ENCODE results near the gene LRRC23.

Gene LRRC23

GRCh38 chr12:6923851-6924250 lies 19.2 kb downstream of the LRRC23 start:
- H3K9ac ChIP-seq (ENCODE audit: low read length in 5 of 5), result no peak overlapping the region
- H3K9me3 ChIP-seq (ENCODE audit: control insufficient read depth in 5 of 5, low read length in 5 of 5), result no peaks in the 10 kb centered on the region

GRCh38 chr12:6925239-6925539 lies 20.6 kb downstream of the LRRC23 start:
- H3K9ac ChIP-seq (ENCODE audit: low read length in 5 of 5), result peak overlapping the region in 4 of 5 donors; percentile 7 to 92 (median 68)
- peaks cover 0 to 4% (median 0%) of the 10 kb centered on the region in 5 donors for H3K27me3 ChIP-seq (ENCODE audit: control insufficient read depth in 5 of 5, insufficient read depth in 4 of 5, low read length in 5 of 5)
- peaks cover 0 to 3% (median 0%) of the 10 kb centered on the region in 5 donors for H3K36me3 ChIP-seq (ENCODE audit: control insufficient read depth in 5 of 5, insufficient read depth in 5 of 5, low read length in 5 of 5)
- H3K4me1 ChIP-seq (ENCODE audit: control insufficient read depth in 5 of 5, insufficient read depth in 5 of 5, low read length in 5 of 5), result peaks cover 14 to 69% (median 54%) of the 10 kb centered on the region in 5 donors
- peak overlapping the region; percentile 96 for H3K27ac ChIP-seq (ENCODE audit: low read depth, low read length)
- peak overlapping the region in 3 of 5 donors; percentile 5 to 56 (median 26) for H3K4me3 ChIP-seq (ENCODE audit: low read depth in 1 of 5, low read length in 5 of 5)
- H3K9me3 ChIP-seq (ENCODE audit: control insufficient read depth in 5 of 5, low read length in 5 of 5), result no peaks in the 10 kb centered on the region

More at GRCh38 chr12:6923851-6924250, 19.2 kb downstream of the LRRC23 start:
- Histone ChIP-seq H3K4me1 (ENCODE audit: control insufficient read depth in 5 of 5, insufficient read depth in 5 of 5, low read length in 5 of 5) (peaks cover 9 to 56% (median 41%) of the 10 kb centered on the region in 5 donors), H3K27me3 (ENCODE audit: control insufficient read depth in 5 of 5, insufficient read depth in 4 of 5, low read length in 5 of 5) (peaks cover 0 to 4% (median 0%) of the 10 kb centered on the region in 5 donors), H3K4me3 (ENCODE audit: low read depth in 1 of 5, low read length in 5 of 5) (no peak overlapping the region), H3K27ac (ENCODE audit: low read depth, low read length) (no peak overlapping the region), H3K36me3 (ENCODE audit: control insufficient read depth in 5 of 5, insufficient read depth in 5 of 5, low read length in 5 of 5) (peaks cover 0 to 5% (median 0%) of the 10 kb centered on the region in 5 donors)

- no peaks in the 10 kb centered on the region for H3K9me3 ChIP-seq (ENCODE audit: control insufficient read depth in 5 of 5, low read length in 5 of 5)
- peak overlapping the region; percentile 7 to 92 (median 66) for H3K9ac ChIP-seq (ENCODE audit: low read length in 5 of 5)
- H3K27me3 ChIP-seq (ENCODE audit: control insufficient read depth in 5 of 5, insufficient read depth in 4 of 5, low read length in 5 of 5), result peaks cover 0 to 4% (median 0%) of the 10 kb centered on the region in 5 donors
- peaks cover 14 to 72% (median 58%) of the 10 kb centered on the region in 5 donors for H3K4me1 ChIP-seq (ENCODE audit: control insufficient read depth in 5 of 5, insufficient read depth in 5 of 5, low read length in 5 of 5)
- peak overlapping the region; percentile 96 for H3K27ac ChIP-seq (ENCODE audit: low read depth, low read length)
- H3K4me3 ChIP-seq (ENCODE audit: low read depth in 1 of 5, low read length in 5 of 5), result peak overlapping the region; percentile 7 to 77 (median 56)
- peaks cover 0 to 3% (median 0%) of the 10 kb centered on the region in 5 donors for H3K36me3 ChIP-seq (ENCODE audit: control insufficient read depth in 5 of 5, insufficient read depth in 5 of 5, low read length in 5 of 5)
Observed at GRCh38 chr12:6925540-6926279, 21.1 kb downstream of the LRRC23 start.

GRCh38 chr12:6927379-6928021 lies 22.9 kb downstream of the LRRC23 start, which contains the start of gene ATN1:
ATN1 (plus strand) TSS chr12:6927959; CDS start chr12:6934002, 6,043 bp downstream.
- H3K9me3 ChIP-seq (ENCODE audit: control insufficient read depth in 5 of 5, low read length in 5 of 5), result no peaks in the 10 kb centered on the region
- peak within 1 kb of the TSS; percentile 99 for H3K27ac ChIP-seq (ENCODE audit: low read depth, low read length)
- no peaks in the 10 kb centered on the region for H3K36me3 ChIP-seq (ENCODE audit: control insufficient read depth in 5 of 5, insufficient read depth in 5 of 5, low read length in 5 of 5)
- peak within 1 kb of the TSS; percentile 82 to 99 (median 96) for H3K9ac ChIP-seq (ENCODE audit: low read length in 5 of 5)
- H3K27me3 ChIP-seq (ENCODE audit: control insufficient read depth in 5 of 5, insufficient read depth in 4 of 5, low read length in 5 of 5), result peaks cover 0 to under 1% (median 0%) of the 10 kb centered on the region in 5 donors
- peaks cover 14 to 78% (median 70%) of the 10 kb centered on the region in 5 donors for H3K4me1 ChIP-seq (ENCODE audit: control insufficient read depth in 5 of 5, insufficient read depth in 5 of 5, low read length in 5 of 5)
- peak within 1 kb of the TSS; percentile 77 to 96 (median 86) for H3K4me3 ChIP-seq (ENCODE audit: low read depth in 1 of 5, low read length in 5 of 5)

GRCh38 chr12:6928022-6928702 lies 23.5 kb downstream of the LRRC23 start:
- H3K9me3 ChIP-seq (ENCODE audit: control insufficient read depth in 5 of 5, low read length in 5 of 5), result no peaks in the 10 kb centered on the region
- peaks cover 0 to 4% (median 0%) of the 10 kb centered on the region in 5 donors for H3K36me3 ChIP-seq (ENCODE audit: control insufficient read depth in 5 of 5, insufficient read depth in 5 of 5, low read length in 5 of 5)
- peak overlapping the region; percentile 77 to 96 (median 86) for H3K4me3 ChIP-seq (ENCODE audit: low read depth in 1 of 5, low read length in 5 of 5)
- H3K4me1 ChIP-seq (ENCODE audit: control insufficient read depth in 5 of 5, insufficient read depth in 5 of 5, low read length in 5 of 5), result peaks cover 14 to 80% (median 73%) of the 10 kb centered on the region in 5 donors
- H3K9ac ChIP-seq (ENCODE audit: low read length in 5 of 5), result peak overlapping the region; percentile 82 to 99 (median 96)
- H3K27me3 ChIP-seq (ENCODE audit: control insufficient read depth in 5 of 5, insufficient read depth in 4 of 5, low read length in 5 of 5), result no peaks in the 10 kb centered on the region
- peak overlapping the region; percentile 99 for H3K27ac ChIP-seq (ENCODE audit: low read depth, low read length)

- peaks cover 19 to 80% (median 74%) of the 10 kb centered on the region in 5 donors for H3K4me1 ChIP-seq (ENCODE audit: control insufficient read depth in 5 of 5, insufficient read depth in 5 of 5, low read length in 5 of 5)
- no peaks in the 10 kb centered on the region for H3K27me3 ChIP-seq (ENCODE audit: control insufficient read depth in 5 of 5, insufficient read depth in 4 of 5, low read length in 5 of 5)
- no peaks in the 10 kb centered on the region for H3K9me3 ChIP-seq (ENCODE audit: control insufficient read depth in 5 of 5, low read length in 5 of 5)
- H3K36me3 ChIP-seq (ENCODE audit: control insufficient read depth in 5 of 5, insufficient read depth in 5 of 5, low read length in 5 of 5), result peaks cover 0 to 11% (median 4%) of the 10 kb centered on the region in 5 donors
- peak overlapping the region; percentile 72 to 96 (median 86) for H3K4me3 ChIP-seq (ENCODE audit: low read depth in 1 of 5, low read length in 5 of 5)
- H3K27ac ChIP-seq (ENCODE audit: low read depth, low read length), result peak overlapping the region; percentile 99
- H3K9ac ChIP-seq (ENCODE audit: low read length in 5 of 5), result peak overlapping the region; percentile 82 to 99 (median 96)
Observed at GRCh38 chr12:6928703-6929407, 24.2 kb downstream of the LRRC23 start.

GRCh38 chr12:6929466-6930452 lies 25.1 kb downstream of the LRRC23 start:
- Histone ChIP-seq H3K9me3 (ENCODE audit: control insufficient read depth in 5 of 5, low read length in 5 of 5) (no peaks in the 10 kb centered on the region), H3K36me3 (ENCODE audit: control insufficient read depth in 5 of 5, insufficient read depth in 5 of 5, low read length in 5 of 5) (peaks cover 0 to 20% (median 12%) of the 10 kb centered on the region in 5 donors), H3K27me3 (ENCODE audit: control insufficient read depth in 5 of 5, insufficient read depth in 4 of 5, low read length in 5 of 5) (no peaks in the 10 kb centered on the region), H3K4me1 (ENCODE audit: control insufficient read depth in 5 of 5, insufficient read depth in 5 of 5, low read length in 5 of 5) (peaks cover 15 to 79% (median 74%) of the 10 kb centered on the region in 5 donors), H3K4me3 (ENCODE audit: low read depth in 1 of 5, low read length in 5 of 5) (peak overlapping the region; percentile 72 to 96 (median 86)), H3K27ac (ENCODE audit: low read depth, low read length) (peak overlapping the region; percentile 99), H3K9ac (ENCODE audit: low read length in 5 of 5) (peak overlapping the region; percentile 82 to 99 (median 96))

GRCh38 chr12:6932766-6933165 lies 28.1 kb downstream of the LRRC23 start:
- Histone ChIP-seq H3K9ac (ENCODE audit: low read length in 5 of 5) (peak overlapping the region in 2 of 5 donors; percentile 25 to 62), H3K4me3 (ENCODE audit: low read depth in 1 of 5, low read length in 5 of 5) (no peak overlapping the region), H3K4me1 (ENCODE audit: control insufficient read depth in 5 of 5, insufficient read depth in 5 of 5, low read length in 5 of 5) (peaks cover 13 to 79% (median 64%) of the 10 kb centered on the region in 5 donors), H3K9me3 (ENCODE audit: control insufficient read depth in 5 of 5, low read length in 5 of 5) (no peaks in the 10 kb centered on the region), H3K27ac (ENCODE audit: low read depth, low read length) (peak overlapping the region; percentile 88), H3K36me3 (ENCODE audit: control insufficient read depth in 5 of 5, insufficient read depth in 5 of 5, low read length in 5 of 5) (peaks cover 0 to 37% (median 29%) of the 10 kb centered on the region in 5 donors), H3K27me3 (ENCODE audit: control insufficient read depth in 5 of 5, insufficient read depth in 4 of 5, low read length in 5 of 5) (no peaks in the 10 kb centered on the region)

Data from subcutaneous abdominal adipose tissue (tissue), 5 donors.